ACC112 (cell line): ENCODE data around the gene PYCARD.

Experiments used
- H2AFZ ChIP-seq: fragments of 200-600 bp; sonication (generic); one replicate; pipeline ENCODE4 v1.6.0; 2017; ENCODE audit warnings: antibody characterized with exemption, low read length; ENCODE audit not compliant: unreplicated experiment
- H3K27ac ChIP-seq: fragments of 200-600 bp; sonication (generic); 2 replicates; pipeline ENCODE4 v1.5.1; 2014; ENCODE audit warnings: low read depth, mild to moderate bottlenecking, antibody characterized with exemption, low read length, moderate library complexity
- H3K27me3 ChIP-seq: fragments of 200-600 bp; sonication (generic); 2 replicates; pipeline ENCODE4 v1.6.1; 2014; ENCODE audit warnings: mild to moderate bottlenecking, antibody characterized with exemption, low read length, moderate library complexity, mixed read lengths; ENCODE audit not compliant: insufficient read depth
- H3K36me3 ChIP-seq: fragments of 200-600 bp; sonication (generic); 2 replicates; pipeline ENCODE4 v1.6.1; 2016; ENCODE audit warnings: mild to moderate bottlenecking, antibody characterized with exemption, low read length, moderate library complexity, mixed read lengths; ENCODE audit not compliant: insufficient read depth
- H3K4me1 ChIP-seq: fragments of 200-600 bp; sonication (generic); one replicate; pipeline ENCODE4 v1.6.1; 2016; ENCODE audit warnings: low read length, mixed read lengths; ENCODE audit not compliant: insufficient read depth, unreplicated experiment, control insufficient read depth
- H3K4me3 ChIP-seq: fragments of 200-600 bp; sonication (generic); 2 replicates; pipeline ENCODE4 v1.5.1; 2014; ENCODE audit warnings: mild to moderate bottlenecking, low read depth, low read length
- H3K79me2 ChIP-seq: fragments of 200-600 bp; sonication (generic); one replicate; pipeline ENCODE4 v1.6.0; 2016; ENCODE audit warnings: low read length; ENCODE audit not compliant: control insufficient read depth, unreplicated experiment, insufficient read depth

PYCARD gene

DNA sequence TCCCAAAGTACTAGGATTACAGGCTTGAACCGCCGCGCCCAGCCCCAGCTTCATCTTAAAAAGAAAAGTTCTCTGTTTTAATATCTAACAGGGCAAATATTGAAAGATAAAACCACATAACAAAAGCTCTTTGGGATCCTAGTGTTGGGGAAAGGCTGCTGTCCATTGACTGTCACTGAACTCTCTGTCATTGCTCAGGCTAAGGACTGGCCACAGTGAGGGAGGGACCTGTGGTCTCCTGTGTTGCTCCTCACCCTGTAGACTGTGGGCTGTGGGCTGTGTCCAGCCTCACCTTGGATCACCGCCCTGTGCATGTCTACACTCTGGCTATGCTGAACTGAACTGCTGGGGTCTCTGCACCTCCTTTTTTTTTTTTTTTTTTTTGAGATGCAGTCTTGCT, 25.6 kb upstream of the PYCARD start:
- Histone ChIP-seq H3K36me3 (no peaks in the 10 kb centered on the region), H3K4me3 (no peak overlapping the region), H2AFZ (no peak overlapping the region), H3K79me2 (no peaks in the 10 kb centered on the region), H3K27ac (no peak overlapping the region), H3K4me1 (peaks cover 3% of the 10 kb centered on the region), H3K27me3 (no peaks in the 10 kb centered on the region)

DNA sequence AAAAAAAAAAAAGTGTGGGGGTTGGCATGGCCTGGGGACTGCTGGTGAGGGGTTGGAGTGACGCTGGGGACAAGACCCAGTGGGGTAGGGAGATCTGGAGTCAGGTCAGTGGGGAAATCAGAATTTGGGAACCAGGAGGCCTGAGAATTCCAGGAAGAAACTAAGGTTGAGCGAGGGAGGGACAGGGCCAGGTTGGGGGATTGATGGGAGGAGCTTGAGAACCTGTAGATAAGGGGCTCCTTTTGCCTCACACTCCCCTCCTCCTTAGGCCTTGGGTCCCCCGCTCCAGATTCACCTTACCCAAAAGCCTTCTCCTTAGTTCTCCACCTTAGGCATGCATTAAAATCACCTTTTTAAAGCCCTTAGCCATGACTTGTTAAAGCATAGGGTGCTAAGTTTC, 22.6 kb upstream of the PYCARD start:
- Histone ChIP-seq H3K79me2 (no peaks in the 10 kb centered on the region), H3K36me3 (no peaks in the 10 kb centered on the region), H2AFZ (no peak overlapping the region), H3K27ac (no peak overlapping the region), H3K4me1 (peaks cover 3% of the 10 kb centered on the region), H3K4me3 (no peak overlapping the region), H3K27me3 (peaks cover 7% of the 10 kb centered on the region)

DNA sequence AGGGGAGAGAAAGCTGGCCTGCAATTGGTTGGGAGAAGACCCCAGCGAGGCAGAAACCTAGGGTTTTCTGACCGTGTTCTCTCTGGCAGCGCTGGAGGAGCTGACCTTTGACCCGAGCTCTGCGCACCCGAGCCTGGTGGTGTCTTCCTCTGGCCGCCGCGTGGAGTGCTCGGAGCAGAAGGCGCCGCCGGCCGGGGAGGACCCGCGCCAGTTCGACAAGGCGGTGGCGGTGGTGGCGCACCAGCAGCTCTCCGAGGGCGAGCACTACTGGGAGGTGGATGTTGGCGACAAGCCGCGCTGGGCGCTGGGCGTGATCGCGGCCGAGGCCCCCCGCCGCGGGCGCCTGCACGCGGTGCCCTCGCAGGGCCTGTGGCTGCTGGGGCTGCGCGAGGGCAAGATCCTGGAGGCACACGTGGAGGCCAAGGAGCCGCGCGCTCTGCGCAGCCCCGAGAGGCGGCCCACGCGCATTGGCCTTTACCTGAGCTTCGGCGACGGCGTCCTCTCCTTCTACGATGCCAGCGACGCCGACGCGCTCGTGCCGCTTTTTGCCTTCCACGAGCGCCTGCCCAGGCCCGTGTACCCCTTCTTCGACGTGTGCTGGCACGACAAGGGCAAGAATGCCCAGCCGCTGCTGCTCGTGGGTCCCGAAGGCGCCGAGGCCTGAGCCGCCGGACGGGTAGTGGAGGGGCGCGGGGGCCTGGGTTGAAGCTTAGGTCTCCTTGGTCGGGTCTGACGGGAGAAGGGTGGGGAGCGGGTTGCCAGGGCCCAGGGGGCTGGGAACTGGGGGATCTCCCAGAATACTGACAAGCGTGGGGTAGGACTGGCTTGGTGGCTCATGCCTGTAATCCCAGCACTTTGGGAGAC, 21.8 kb upstream of the PYCARD start:
- Histone ChIP-seq H3K79me2 (no peaks in the 10 kb centered on the region), H3K27me3 (peaks cover 7% of the 10 kb centered on the region), H3K4me1 (peaks cover 3% of the 10 kb centered on the region), H2AFZ (no peak overlapping the region), H3K36me3 (no peaks in the 10 kb centered on the region), H3K4me3 (no peak overlapping the region), H3K27ac (no peak overlapping the region)

DNA sequence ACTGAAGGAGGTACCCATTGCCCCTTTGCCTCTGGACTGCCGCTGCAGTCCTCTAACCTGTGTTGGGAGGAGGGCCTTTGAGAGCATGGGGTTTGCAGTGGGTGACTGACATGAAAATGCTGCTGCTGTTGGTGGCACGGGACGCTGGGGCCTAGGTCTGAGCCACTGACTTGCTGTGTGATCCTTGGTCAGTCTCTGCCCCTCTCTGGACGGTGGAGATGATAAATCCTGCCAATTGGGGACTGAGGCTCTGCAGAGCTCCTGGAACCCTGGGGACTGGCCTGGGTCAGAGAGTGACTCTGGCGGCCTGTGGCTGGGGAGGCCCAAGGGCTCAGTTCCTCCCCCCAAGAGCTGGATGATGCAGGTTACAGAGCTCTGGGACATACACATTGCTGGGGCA, 20.5 kb upstream of the PYCARD start:
- Histone ChIP-seq H3K36me3 (no peaks in the 10 kb centered on the region), H3K27me3 (peaks cover 13% of the 10 kb centered on the region), H3K4me1 (no peaks in the 10 kb centered on the region), H2AFZ (no peak overlapping the region), H3K4me3 (no peak overlapping the region), H3K27ac (no peak overlapping the region), H3K79me2 (no peaks in the 10 kb centered on the region)

GRCh38 chr16:31221357-31222160, 19.0 kb upstream of the PYCARD start:
- Histone ChIP-seq H3K36me3 (no peaks in the 10 kb centered on the region), H3K79me2 (no peaks in the 10 kb centered on the region), H3K27me3 (peaks cover 27% of the 10 kb centered on the region), H2AFZ (no peak overlapping the region), H3K27ac (no peak overlapping the region), H3K4me3 (no peak overlapping the region), H3K4me1 (no peaks in the 10 kb centered on the region)

- Histone ChIP-seq H3K27me3 (peaks cover 48% of the 10 kb centered on the region), H3K27ac (no peak overlapping the region), H3K79me2 (no peaks in the 10 kb centered on the region), H3K36me3 (no peaks in the 10 kb centered on the region), H3K4me3 (no peak overlapping the region), H2AFZ (no peak overlapping the region), H3K4me1 (peaks cover 8% of the 10 kb centered on the region)
Measured at GRCh38 chr16:31219154-31219741, 16.7 kb upstream of the PYCARD start.

DNA sequence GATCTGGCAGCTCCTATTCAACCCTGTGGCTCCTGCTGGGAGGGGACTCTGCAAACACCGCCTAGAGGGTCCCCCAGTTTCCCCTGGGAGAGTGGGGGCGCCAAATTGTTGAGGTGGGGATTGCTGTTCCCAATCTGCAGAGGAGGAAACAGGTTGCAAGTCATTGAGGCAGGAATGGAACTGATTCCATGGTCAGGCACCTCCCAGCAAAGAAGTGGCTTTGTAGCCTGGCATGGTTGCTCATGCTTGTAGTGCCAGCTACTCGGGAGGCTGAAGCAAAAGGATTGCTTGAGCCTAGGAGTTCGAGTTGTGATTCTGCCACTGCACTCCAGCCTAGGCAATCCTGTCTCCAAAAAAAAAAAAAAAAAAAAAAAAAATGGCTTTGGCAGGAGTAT, 14.6 kb upstream of the PYCARD start:
- Histone ChIP-seq H3K27me3 (peaks cover 60% of the 10 kb centered on the region), H3K36me3 (no peaks in the 10 kb centered on the region), H3K4me3 (no peak overlapping the region)

DNA sequence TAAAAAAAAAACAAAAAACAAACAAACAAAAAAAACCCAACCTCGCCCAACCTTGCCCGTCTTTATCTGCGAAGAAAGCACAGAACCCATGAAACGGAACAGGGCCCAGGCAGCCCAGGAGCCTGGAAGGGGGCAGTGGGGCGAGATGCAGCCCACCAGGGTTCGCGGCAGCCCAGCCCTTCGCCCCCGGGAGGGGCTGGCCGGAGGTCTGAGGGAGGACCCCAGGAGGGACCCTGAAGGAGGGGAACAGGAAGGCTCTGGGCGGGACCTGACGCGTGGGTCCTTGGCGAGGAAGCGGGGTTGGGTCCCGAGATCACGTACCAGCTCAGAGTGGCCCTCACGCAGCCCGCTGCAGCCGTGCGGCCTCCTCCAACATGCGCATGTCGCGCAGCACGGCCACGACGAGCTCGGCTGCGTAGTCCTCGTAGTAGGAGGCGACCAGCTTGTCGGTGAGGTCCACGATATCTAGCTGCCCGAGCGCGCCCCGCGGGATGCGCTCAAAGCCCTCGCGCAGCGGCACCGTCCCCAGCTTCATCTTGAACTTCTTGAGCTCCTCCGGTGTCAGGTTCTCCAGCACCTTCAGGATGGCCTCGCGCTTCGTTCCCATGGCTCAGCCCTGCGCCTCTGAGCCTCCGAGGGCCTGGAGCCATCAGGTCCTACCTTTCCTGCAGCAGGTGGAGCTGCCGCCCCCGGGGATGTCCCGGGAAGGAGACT, 14.0 kb upstream of the PYCARD start, which contains the start of gene PYDC1:
PYDC1 (minus strand) TSS at position 714 of the 714 bp plus-strand sequence; CDS start at position 607, 107 bp downstream.
- H3K4me1 ChIP-seq = peaks cover 8% of the 10 kb centered on the region
- no peaks in the 10 kb centered on the region for H3K36me3 ChIP-seq
- no peak within 1 kb of the TSS for H2AFZ ChIP-seq
- H3K4me3 ChIP-seq = no peak within 1 kb of the TSS
- H3K79me2 ChIP-seq = no peaks in the 10 kb centered on the region
- H3K27me3 ChIP-seq = peaks cover 60% of the 10 kb centered on the region
- H3K27ac ChIP-seq = no peak within 1 kb of the TSS

More for the DNA sequence above, 14.6 kb upstream of the PYCARD start:
- Histone ChIP-seq H3K79me2 (no peaks in the 10 kb centered on the region), H3K4me1 (peaks cover 8% of the 10 kb centered on the region), H2AFZ (no peak overlapping the region), H3K27ac (no peak overlapping the region)

DNA sequence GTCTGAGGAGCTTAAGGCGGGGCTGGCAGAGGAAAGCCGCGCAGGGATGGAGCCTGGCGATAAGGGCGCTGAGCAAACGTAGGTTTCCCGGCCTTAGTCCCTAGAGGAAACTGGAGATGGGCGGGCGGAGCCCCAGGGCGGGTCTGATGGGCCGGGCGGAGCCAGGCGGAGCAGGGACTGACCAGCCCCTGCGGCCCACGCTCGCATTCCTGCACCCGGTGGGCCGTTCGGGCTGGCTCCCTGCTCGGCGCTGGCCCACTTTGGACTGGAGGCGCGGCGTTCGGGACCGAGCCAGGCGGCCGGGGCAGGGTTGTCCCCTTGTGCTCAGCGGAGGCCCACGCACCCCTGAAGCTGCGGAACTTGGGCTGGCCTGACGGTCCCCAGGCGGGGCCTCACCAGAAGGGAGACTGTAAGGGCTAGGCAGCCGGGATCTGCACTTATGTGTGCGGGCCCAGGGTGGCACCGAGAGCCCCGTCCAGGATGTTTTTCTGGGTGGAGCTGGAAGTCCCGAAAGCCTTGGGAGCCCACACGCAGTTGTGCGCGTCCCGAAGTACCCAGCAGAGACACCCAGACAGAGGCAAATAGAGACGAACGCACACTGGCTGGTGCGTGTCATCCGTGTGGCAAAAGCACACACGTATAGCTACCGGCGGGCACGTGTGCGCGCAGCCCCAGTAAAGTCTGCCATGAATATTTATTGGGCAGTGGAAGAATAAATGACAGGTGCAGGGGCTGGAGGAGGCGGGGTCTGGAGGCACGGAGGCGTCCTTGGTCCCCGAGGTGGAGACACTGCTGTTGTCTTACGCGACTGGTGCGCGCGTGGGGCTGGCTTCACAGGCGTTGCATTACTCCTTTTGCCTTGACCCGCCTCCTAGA, 13.0 kb upstream of the PYCARD start:
- peaks cover 53% of the 10 kb centered on the region for H3K27me3 ChIP-seq
- H3K36me3 ChIP-seq = no peaks in the 10 kb centered on the region
- H3K79me2 ChIP-seq = no peaks in the 10 kb centered on the region
- H3K27ac ChIP-seq = no peak overlapping the region
- peak overlapping the region; percentile 42 for H2AFZ ChIP-seq
- H3K4me1 ChIP-seq = peaks cover 8% of the 10 kb centered on the region
- H3K4me3 ChIP-seq = peak overlapping the region; percentile 73
